Transverse colon (tissue), 4 donors: Measurements from ENCODE around the gene ENTPD1. TPM values are rescaled to one million over a fixed set of nuclear protein-coding genes. Genes with fewer than 3 reads are reported as not detected.

ENCODE experiments used
- DNase-seq: peaks from one replicate; pipeline ENCODE4 v3.0.0-alpha.2; 2019
- H3K27ac ChIP-seq, 4 donors: fragments of 200-600 bp; sonication (generic); 2 replicates each; pipeline ENCODE4 v1.5.1; 2016 to 2018; ENCODE audit warnings: inconsistent platforms in 4 of 4
- H3K27me3 ChIP-seq: fragments of 200-600 bp; sonication (generic); 2 replicates; pipeline ENCODE4 v1.5.1; 2017; ENCODE audit warnings: inconsistent platforms
- H3K36me3 ChIP-seq, 4 donors: fragments of 200-600 bp; sonication (generic); 2 replicates each; pipeline ENCODE4 v1.5.1; 2017 to 2019; ENCODE audit warnings: inconsistent platforms in 4 of 4
- H3K4me1 ChIP-seq, 4 donors: fragments of 200-600 bp; sonication (generic); 2 replicates each; pipeline ENCODE4 v1.5.1; 2017 to 2020; ENCODE audit warnings: inconsistent platforms in 4 of 4
- H3K4me3 ChIP-seq, 4 donors: fragments of 200-600 bp; sonication (generic); 1 replicate in 1 of 4; 2 replicates in 3 of 4; pipeline versions ENCODE4 v1.5.1 to v1.6.1; 2017 to 2019; ENCODE audit warnings: inconsistent platforms in 4 of 4
- H3K9me3 ChIP-seq, 2 donors: fragments of 200-600 bp; sonication (generic); 2 replicates each; pipeline ENCODE4 v1.5.1; 2017 to 2019; ENCODE audit warnings: inconsistent platforms in 2 of 2
- CTCF ChIP-seq, 5 experiments: fragments of 200-600 bp in 3 of 5; fragments of 450-650 bp in 2 of 5; sonication (generic) in 3 of 5; IDR thresholded peaks; 1 replicate in 2 of 5; 2 replicates in 3 of 5; pipeline ENCODE4 v1.5.1; 2016 to 2017; ENCODE audit warnings: antibody characterized with exemption in 5 of 5, inconsistent platforms in 3 of 5, mild to moderate bottlenecking in 2 of 5, moderate library complexity in 1 of 5
- EP300 ChIP-seq: sonication (generic); formaldehyde crosslinking; IDR thresholded peaks from one replicate; pipeline ENCODE4 v1.6.1; 2017; ENCODE audit warnings: antibody characterized with exemption, low read depth
- POLR2A ChIP-seq: fragments of 450-650 bp; IDR thresholded peaks from one replicate; pipeline ENCODE4 v1.6.1; 2016; ENCODE audit warnings: antibody characterized with exemption, mild to moderate bottlenecking, moderate library complexity
- POLR2AphosphoS5 ChIP-seq, 3 donors: sonication (generic); formaldehyde crosslinking; IDR thresholded peaks; one replicate each; pipeline ENCODE4 v1.6.1; 2016; ENCODE audit warnings: antibody characterized with exemption in 3 of 3
- WGBS, 2 donors: methylation state at CpG; one replicate each; pipeline ENCODE4 v1.1.5; 2018; ENCODE audit warnings: low coverage in 1 of 2; 5-methylcytosine and 5-hydroxymethylcytosine counted together
- in situ Hi-C, 4 donors: fragments of 200-750 bp; cut with MboI; loops; one replicate each; pipeline versions ENCODE4 v1.15.0 to v1.15.1; 2017; ENCODE audit warnings: low sequenced_read_pairs in 3 of 4, low pct_ligation_motif_present in 1 of 4, low pct_unique_long_range_greater_than_20kb in 1 of 4
- intact Hi-C: fragments of 100-400 bp; cut with DNase I; formaldehyde crosslinking; loops from one replicate; pipeline ENCODE4 v1.15.1; 2023; ENCODE audit warnings: low total_unique reads
- total RNA-seq, 4 donors: library from RNA; depleted of rRNA; stranded (reverse); fragments of >200 nt; gene quantifications; one replicate each; pipeline ENCODE4 v1.1.0, GENCODE V29; 2016

ENTPD1 gene
- total RNA-seq, 4 donors from 2014 or later, result 5.1 to 35.6 (median 11.0) TPM

- Histone ChIP-seq H3K9me3 (no peaks in the 10 kb centered on the region), H3K27ac (no peak overlapping the region), H3K4me3 (no peak overlapping the region), H3K4me1 (peaks cover 0 to 30% (median 4%) of the 10 kb centered on the region in 4 donors), H3K27me3 (no peaks in the 10 kb centered on the region), H3K36me3 (no peaks in the 10 kb centered on the region)
- no peak for TF ChIP-seq POLR2A
- TF ChIP-seq POLR2AphosphoS5 (IDR thresholded peaks at IDR 0.05), result no peak
- no peak for TF ChIP-seq EP300
- no peak for TF ChIP-seq CTCF (IDR thresholded peaks at IDR 0.05)
- in situ Hi-C loops, result no loop called here
- WGBS, 2 donors, result 58% methylated on average over 1 of the region's 1 CpG; no CpG with 5 or more reads in 1 of the 2 donors
- intact Hi-C loops, result no loop called here
- no peak for DNase-seq
Measured at GRCh38 chr10:95787447-95787846, 31.5 kb downstream of the ENTPD1 start.

GRCh38 chr10:95788830-95789229 is 32.9 kb downstream of the ENTPD1 start:
- Histone ChIP-seq H3K9me3 (no peaks in the 10 kb centered on the region), H3K4me3 (no peak overlapping the region), H3K27me3 (no peaks in the 10 kb centered on the region), H3K27ac (no peak overlapping the region), H3K4me1 (peaks cover 0 to 31% (median 4%) of the 10 kb centered on the region in 4 donors), H3K36me3 (no peaks in the 10 kb centered on the region)
- intact Hi-C loops (no loop called here), in situ Hi-C loops (no loop called here)
- no peak for DNase-seq
- 64 to 69% methylated on average over 2 of the region's 2 CpGs for WGBS, 2 donors
- TF ChIP-seq POLR2A, result no peak
- no peak for TF ChIP-seq POLR2AphosphoS5 (IDR thresholded peaks at IDR 0.05)
- no peak for TF ChIP-seq CTCF (IDR thresholded peaks at IDR 0.05)
- TF ChIP-seq EP300, result no peak

GRCh38 chr10:95789902-95790301 is 33.9 kb downstream of the ENTPD1 start:
- peaks cover 0 to 29% (median 4%) of the 10 kb centered on the region in 4 donors for H3K4me1 ChIP-seq
- H3K4me3 ChIP-seq, result no peak overlapping the region
- in situ Hi-C loops, result no loop called here
- H3K27me3 ChIP-seq, result no peaks in the 10 kb centered on the region
- TF ChIP-seq POLR2AphosphoS5 (IDR thresholded peaks at IDR 0.05) (no peak), EP300 (no peak), POLR2A (no peak), CTCF (IDR thresholded peaks at IDR 0.05) (no peak)
- intact Hi-C loops, result no loop called here
- H3K9me3 ChIP-seq, result no peaks in the 10 kb centered on the region
- no peaks in the 10 kb centered on the region for H3K36me3 ChIP-seq
- H3K27ac ChIP-seq, result no peak overlapping the region
- WGBS, 2 donors, result 72 to 76% methylated on average over 3 of the region's 3 CpGs
- DNase-seq, result no peak

GRCh38 chr10:95790982-95791381 is 35.0 kb downstream of the ENTPD1 start:
- Histone ChIP-seq H3K36me3 (no peaks in the 10 kb centered on the region), H3K27ac (no peak overlapping the region), H3K27me3 (no peaks in the 10 kb centered on the region), H3K4me1 (peaks cover 0 to 29% (median 4%) of the 10 kb centered on the region in 4 donors), H3K9me3 (no peaks in the 10 kb centered on the region), H3K4me3 (no peak overlapping the region)
- TF ChIP-seq EP300 (no peak), POLR2A (no peak), POLR2AphosphoS5 (IDR thresholded peaks at IDR 0.05) (no peak), CTCF (IDR thresholded peaks at IDR 0.05) (no peak)
- WGBS, 2 donors, result 41 to 95% methylated on average over 2 to 3 of the region's 3 CpGs
- in situ Hi-C loops (no loop called here), intact Hi-C loops (no loop called here)
- DNase-seq, result no peak
